Esophagus squamous epithelium (tissue), 4 donors: ENCODE results near the gene PPIL3.

Experiments used
- POLR2A ChIP-seq, 4 donors: fragments of 450-650 bp; IDR thresholded peaks; one replicate each; pipeline ENCODE4 v1.6.1; 2017; ENCODE audit warnings: antibody characterized with exemption in 4 of 4, mild to moderate bottlenecking in 4 of 4, moderate library complexity in 3 of 4
- TF ChIP-seq, protein P1 (sequence below), 6 experiments: fragments of 450-650 bp in 4 of 6; fragments of 200-600 bp in 2 of 6; sonication (generic) in 2 of 6; IDR thresholded peaks; one replicate each; pipeline ENCODE4 v1.5.1; 2016 to 2019; ENCODE audit warnings: antibody characterized with exemption in 6 of 6, mild to moderate bottlenecking in 4 of 6, moderate library complexity in 4 of 6

DNA sequence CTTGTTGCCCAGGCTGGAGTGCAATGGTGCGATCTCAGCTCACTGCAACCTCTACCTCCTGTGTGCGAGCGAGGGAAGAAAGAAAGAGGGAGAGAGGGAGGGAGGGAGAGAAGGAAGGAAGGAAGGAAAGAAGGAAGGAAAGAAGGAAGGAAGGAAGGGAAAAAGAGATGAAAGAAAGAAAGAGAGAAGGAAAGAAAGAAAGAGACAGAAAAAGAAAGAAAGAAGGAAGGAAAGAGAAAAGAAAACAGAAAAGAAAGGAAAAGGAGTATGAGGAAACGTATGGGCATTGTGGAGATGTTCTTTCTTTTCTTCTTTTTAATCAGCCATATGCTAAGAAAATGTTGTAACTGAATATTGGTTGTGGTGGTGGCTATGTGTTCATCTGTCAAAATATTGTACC, 40.9 kb downstream of the PPIL3 start:
- TF ChIP-seq, protein P1, sequence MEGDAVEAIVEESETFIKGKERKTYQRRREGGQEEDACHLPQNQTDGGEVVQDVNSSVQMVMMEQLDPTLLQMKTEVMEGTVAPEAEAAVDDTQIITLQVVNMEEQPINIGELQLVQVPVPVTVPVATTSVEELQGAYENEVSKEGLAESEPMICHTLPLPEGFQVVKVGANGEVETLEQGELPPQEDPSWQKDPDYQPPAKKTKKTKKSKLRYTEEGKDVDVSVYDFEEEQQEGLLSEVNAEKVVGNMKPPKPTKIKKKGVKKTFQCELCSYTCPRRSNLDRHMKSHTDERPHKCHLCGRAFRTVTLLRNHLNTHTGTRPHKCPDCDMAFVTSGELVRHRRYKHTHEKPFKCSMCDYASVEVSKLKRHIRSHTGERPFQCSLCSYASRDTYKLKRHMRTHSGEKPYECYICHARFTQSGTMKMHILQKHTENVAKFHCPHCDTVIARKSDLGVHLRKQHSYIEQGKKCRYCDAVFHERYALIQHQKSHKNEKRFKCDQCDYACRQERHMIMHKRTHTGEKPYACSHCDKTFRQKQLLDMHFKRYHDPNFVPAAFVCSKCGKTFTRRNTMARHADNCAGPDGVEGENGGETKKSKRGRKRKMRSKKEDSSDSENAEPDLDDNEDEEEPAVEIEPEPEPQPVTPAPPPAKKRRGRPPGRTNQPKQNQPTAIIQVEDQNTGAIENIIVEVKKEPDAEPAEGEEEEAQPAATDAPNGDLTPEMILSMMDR (IDR thresholded peaks at IDR 0.05): no peak
- no peak for TF ChIP-seq POLR2A (IDR thresholded peaks at IDR 0.05)
